ENCODE data around the gene MAP3K5. TPM values are rescaled to one million over a fixed set of nuclear protein-coding genes. Genes with fewer than 3 reads are reported as not detected.

Gene MAP3K5
- total and polyA plus RNA-seq, 9 of the 15 experiments (the other 6 are each of a cell fraction or from before 2014, with no cell fraction given): 2.2 to 13.0 (median 9.9) TPM

GRCh38 chr6:136710877-136711552 is 81.3 kb downstream of the MAP3K5 start:
- BruUV-seq (replicated peaks): no TSS peak
- 46% methylated on average over 7 of the region's 7 CpGs for WGBS (ENCODE audit: insufficient coverage, low coverage, missing lambda C conversion rate)
- H3K9me3 ChIP-seq (replicated peaks; ENCODE audit: control insufficient read depth, insufficient read depth, low read depth, low read length): no peaks in the 10 kb centered on the region
- CTCF ChIA-PET (ENCODE audit: low intra/inter-chr PET ratio): no interaction called here
- no peaks in the 10 kb centered on the region for H3K27me3 ChIP-seq (ENCODE audit: control insufficient read depth in 2 of 2, insufficient read depth in 2 of 2, low read length in 2 of 2)
- H2AFZ ChIP-seq (ENCODE audit: low read depth, low read length): no peak overlapping the region
- H3K9ac ChIP-seq (ENCODE audit: insufficient read depth in 1 of 2, low read depth in 2 of 2, low read length in 2 of 2): no peak overlapping the region
- no peaks in the 10 kb centered on the region for H4K20me1 ChIP-seq (replicated peaks; ENCODE audit: control insufficient read depth, insufficient read depth, low read length)
- POLR2A ChIA-PET: interaction anchor here (0.6 to 1.5 kb wide), 3 partner anchors 10 to 12 kb away, joined by 3 to 4 read pairs (median 3); no protein-coding TSS in a partner anchor
- FAIRE-seq (no peak), DNase-seq (ENCODE audit: extremely low read depth in 1 of 4, low spot score in 3 of 4) (no peak), ATAC-seq (no peak)
- peaks cover 0 to under 1% of the 10 kb centered on the region in 2 experiments; a peak in 1 of 5 replicates for H3K4me1 ChIP-seq (replicated peaks in 1 of 2; ENCODE audit: control insufficient read depth in 2 of 2, insufficient read depth in 2 of 2, low read length in 2 of 2)
- no peak overlapping the region for H3K4me3 ChIP-seq
- H3K36me3 ChIP-seq (ENCODE audit: control insufficient read depth, insufficient read depth, low read length): no peaks in the 10 kb centered on the region
- peaks cover 22% of the 10 kb centered on the region for H3K79me2 ChIP-seq (ENCODE audit: control insufficient read depth, insufficient read depth, low read length)
- intact Hi-C loops (cut with micrococcal nuclease): no loop called here
- in situ Hi-C loops (cut with MboI): no loop called here
- no peaks in the 10 kb centered on the region for H3K9me1 ChIP-seq (ENCODE audit: control insufficient read depth, insufficient read depth, low read length)
- H3K4me2 ChIP-seq (ENCODE audit: insufficient read depth, low read length): no peak overlapping the region
- no peak overlapping the region for H3K27ac ChIP-seq (ENCODE audit: extremely low read depth, low read depth, low read length)
- TF ChIP-seq ZC3H11A (IDR thresholded peaks at IDR 0.05; ENCODE audit: low read depth, low read length) (no peak), ZBTB49 (CRISPR knock-in tag; IDR thresholded peaks at IDR 0.05; ENCODE audit: borderline replicate concordance) (no peak), LCOR (CRISPR knock-in tag; IDR thresholded peaks at IDR 0.05) (no peak), ZSCAN32 (CRISPR knock-in tag; IDR thresholded peaks at IDR 0.05) (no peak), FOXM1 (IDR thresholded peaks at IDR 0.05; ENCODE audit: low read depth) (no peak), FOXM1 (CRISPR knock-in tag; IDR thresholded peaks at IDR 0.05; ENCODE audit: low read depth) (no peak), ZNF740 (CRISPR knock-in tag; IDR thresholded peaks at IDR 0.05) (no peak), ZNF740 (tag; IDR thresholded peaks at IDR 0.05) (no peak), ZBTB5 (IDR thresholded peaks at IDR 0.05) (no peak), GMEB1 (CRISPR knock-in tag; IDR thresholded peaks at IDR 0.05) (no peak), CBFA2T2 (conservative IDR thresholded peaks at IDR 0.05) (no peak), KLF1 (tag; IDR thresholded peaks at IDR 0.05) (no peak), BRF2 (IDR thresholded peaks at IDR 0.05; ENCODE audit: borderline replicate concordance, insufficient read depth, insufficient read length) (no peak), CREB1 (IDR thresholded peaks at IDR 0.05) (no peak), CREB1 (CRISPR knock-in tag; IDR thresholded peaks at IDR 0.05) (no peak)
